ENCODE results near the gene MAN2A2.
"Not testable (repeated sequence)": the region's sequence is repeated elsewhere in the genome, so short reads cannot be mapped to it uniquely, and the experiment has no call there.

MAN2A2 gene

GRCh38 chr15:90917569-90917968 lies 14.5 kb downstream of the MAN2A2 start:
- TF ChIP-seq CTCF (IDR thresholded peaks at IDR 0.05; ENCODE audit: insufficient read depth, missing control alignments), result no peak
- FAIRE-seq, result no peak
- no peak for DNase-seq (ENCODE audit: insufficient read length, low spot score)

GRCh38 chr15:90918034-90918788 lies 15.1 kb downstream of the MAN2A2 start:
- DNase-seq (ENCODE audit: insufficient read length, low spot score), result no peak
- FAIRE-seq, result no peak
- no peak for TF ChIP-seq CTCF (IDR thresholded peaks at IDR 0.05; ENCODE audit: insufficient read depth, missing control alignments)

GRCh38 chr15:90918835-90919234 lies 15.7 kb downstream of the MAN2A2 start:
- DNase-seq (ENCODE audit: insufficient read length, low spot score), result no peak
- FAIRE-seq, result no peak
- TF ChIP-seq CTCF (IDR thresholded peaks at IDR 0.05; ENCODE audit: insufficient read depth, missing control alignments), result no peak

GRCh38 chr15:90921887-90922286 lies 18.8 kb downstream of the MAN2A2 start:
- FAIRE-seq (no peak), DNase-seq (ENCODE audit: insufficient read length, low spot score) (no peak)
- no peak for TF ChIP-seq CTCF (IDR thresholded peaks at IDR 0.05; ENCODE audit: insufficient read depth, missing control alignments)

- not testable (repeated sequence) for DNase-seq (ENCODE audit: insufficient read length, low spot score); FAIRE-seq
These were observed 19.7 kb downstream of the MAN2A2 start for GRCh38 chr15:90922712-90923322.

GRCh38 chr15:90924375-90924774 lies 21.3 kb downstream of the MAN2A2 start:
- no peak for FAIRE-seq
- DNase-seq (ENCODE audit: insufficient read length, low spot score), result no peak
- no peak for TF ChIP-seq CTCF (IDR thresholded peaks at IDR 0.05; ENCODE audit: insufficient read depth, missing control alignments)

GRCh38 chr15:90926766-90927165 lies 23.7 kb downstream of the MAN2A2 start:
- not testable (repeated sequence) for FAIRE-seq

GRCh38 chr15:90928106-90928505 lies 25.0 kb downstream of the MAN2A2 start:
- not testable (repeated sequence) for FAIRE-seq; DNase-seq (ENCODE audit: insufficient read length, low spot score)

More at GRCh38 chr15:90926766-90927165, 23.7 kb downstream of the MAN2A2 start:
- not testable (repeated sequence) for DNase-seq (ENCODE audit: insufficient read length, low spot score)

Measured in D721Med (cell line).